Activated T-helper 1 cell treated with anti-CD3 and anti-CD28 coated beads, Interleukin-12 subunit alpha, Interleukin-12 subunit beta, Interleukin-2, Interleukin-4 antibody, amounts not matched to agents 30 ng/mL and 10 ng/mL and 1 ng/mL, durations not matched to agents 14 hours and 24 hours and 36 hours (primary cell): ENCODE results near the gene PPP2R5A. TPM values are rescaled to one million over a fixed set of nuclear protein-coding genes. Genes with fewer than 3 reads are reported as not detected.
"Not testable (repeated sequence)": the region's sequence is repeated elsewhere in the genome, so short reads cannot be mapped to it uniquely, and the experiment has no call there.

ENCODE experiments used
- DNase-seq: peaks from one replicate; pipeline ENCODE4 v3.0.0; 2021; ENCODE audit warnings: low spot score
- H3K27ac Mint-ChIP-seq: one replicate; pipeline ENCODE4 v1.8.0; 2021; ENCODE audit warnings: mild to moderate bottlenecking, mixed read lengths
- H3K27me3 Mint-ChIP-seq: one replicate; pipeline ENCODE4 v1.8.0; 2022; ENCODE audit warnings: mild to moderate bottlenecking, moderate library complexity, mixed read lengths; ENCODE audit not compliant: insufficient read depth
- H3K36me3 Mint-ChIP-seq: one replicate; pipeline ENCODE4 v1.8.0; 2021; ENCODE audit warnings: low read depth, mixed read lengths
- H3K4me1 Mint-ChIP-seq: one replicate; pipeline ENCODE4 v1.8.0; 2021; ENCODE audit warnings: low read depth, mixed read lengths
- H3K4me3 Mint-ChIP-seq: one replicate; pipeline ENCODE4 v1.8.0; 2021; ENCODE audit warnings: mild to moderate bottlenecking, moderate library complexity, mixed read lengths
- H3K9me3 Mint-ChIP-seq: one replicate; pipeline ENCODE4 v1.8.0; 2021; ENCODE audit warnings: mixed read lengths
- intact Hi-C: fragments of 100-400 bp; cut with micrococcal nuclease; formaldehyde crosslinking; loops from one replicate; pipeline ENCODE4 v1.15.1; 2024
- total RNA-seq: library from RNA; stranded (reverse); gene quantifications from 2 replicates; pipeline ENCODE4 v1.2.3, GENCODE V29; 2022

Gene PPP2R5A
- total RNA-seq, 1 donor from 2014 or later: 46.4 TPM

DNA sequence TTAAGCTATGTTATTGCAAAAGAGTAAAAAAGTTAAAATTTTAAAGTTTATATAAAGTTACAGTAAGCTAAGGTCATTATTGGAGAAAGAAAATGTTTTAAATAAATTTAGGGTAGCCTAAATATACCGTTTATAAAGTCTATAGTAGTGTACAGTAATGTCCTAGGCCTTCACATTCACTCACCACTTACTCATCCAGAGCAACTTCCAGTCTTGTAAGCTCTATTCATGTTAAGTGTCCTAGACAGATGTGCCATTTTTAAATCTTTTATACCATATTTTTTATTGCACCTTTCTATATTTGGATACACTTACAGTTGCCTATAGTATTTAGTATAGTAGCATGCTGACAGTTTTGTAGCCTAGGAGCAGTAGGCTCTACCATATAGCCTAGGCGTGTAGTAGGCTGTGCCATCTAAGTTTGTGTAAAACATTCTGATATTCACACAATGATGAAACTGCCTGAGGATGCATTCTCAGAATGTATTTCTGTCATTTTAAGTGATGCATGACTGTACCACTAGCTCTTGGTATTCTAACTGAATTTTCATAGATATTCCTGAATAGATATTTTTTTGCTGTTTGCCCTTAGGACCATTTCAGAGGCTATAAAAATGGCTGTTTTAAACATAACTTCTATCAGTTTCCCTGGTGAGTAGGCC, 26.8 kb downstream of the PPP2R5A start:
- Mint-ChIP-seq H3K36me3 (peaks cover 27% of the 10 kb centered on the region), H3K4me1 (peaks cover 45% of the 10 kb centered on the region), H3K4me3 (no peak overlapping the region), H3K27ac (no peak overlapping the region), H3K27me3 (no peaks in the 10 kb centered on the region), H3K9me3 (no peaks in the 10 kb centered on the region)
- no peak for DNase-seq
- intact Hi-C loops: no loop called here

DNA sequence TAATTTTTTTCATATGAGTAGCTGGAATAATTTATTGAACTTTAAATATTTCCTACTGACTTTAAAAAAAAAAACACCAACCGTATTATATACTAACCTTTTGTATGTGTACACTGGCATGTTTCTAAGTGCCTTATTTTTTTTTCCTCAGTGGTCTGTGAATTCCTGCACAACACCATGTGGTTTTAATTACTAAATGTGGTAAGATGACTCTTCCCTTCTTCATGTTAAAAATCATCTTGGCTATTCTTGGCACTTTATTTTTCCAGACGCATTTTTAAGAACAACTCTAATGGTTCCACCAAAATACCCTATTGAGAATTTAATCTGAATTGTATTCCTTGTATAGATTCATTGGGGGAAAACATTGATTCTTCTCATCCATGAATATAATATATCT, 28.4 kb downstream of the PPP2R5A start:
- no peaks in the 10 kb centered on the region for H3K9me3 Mint-ChIP-seq
- no peak for DNase-seq
- intact Hi-C loops: loop anchor here (1.0 kb wide), 1 partner anchor 10 kb away; no protein-coding TSS in a partner anchor
- peaks cover 20% of the 10 kb centered on the region for H3K36me3 Mint-ChIP-seq
- no peak overlapping the region for H3K4me3 Mint-ChIP-seq
- H3K27me3 Mint-ChIP-seq: no peaks in the 10 kb centered on the region
- H3K27ac Mint-ChIP-seq: no peak overlapping the region
- peaks cover 40% of the 10 kb centered on the region for H3K4me1 Mint-ChIP-seq

DNA sequence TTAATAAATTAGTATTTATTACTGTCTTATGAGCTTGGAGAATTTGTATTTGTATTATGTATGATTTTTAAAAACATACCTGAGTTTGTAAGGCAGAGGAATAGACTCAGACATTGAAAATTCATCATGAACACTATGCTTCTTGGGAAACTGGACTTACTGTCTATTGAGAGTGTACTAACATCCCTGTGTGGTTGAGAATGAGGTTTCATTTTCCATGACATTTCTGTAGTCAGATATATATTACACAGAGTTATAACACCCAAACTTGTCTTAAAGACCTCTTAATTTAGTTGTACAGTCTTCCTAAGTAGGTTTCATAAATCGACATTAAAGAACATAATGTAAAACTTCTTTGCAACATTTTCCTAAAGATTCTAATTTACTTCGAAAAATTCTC, 30.0 kb downstream of the PPP2R5A start:
- no peak for DNase-seq
- intact Hi-C loops: loop anchor here (1.0 kb wide), 1 partner anchor 30 kb away; the partner anchor contains the start of gene PPP2R5A
- Mint-ChIP-seq H3K4me3 (no peak overlapping the region), H3K27me3 (no peaks in the 10 kb centered on the region), H3K36me3 (peaks cover 12% of the 10 kb centered on the region), H3K27ac (no peak overlapping the region), H3K4me1 (peaks cover 26% of the 10 kb centered on the region), H3K9me3 (no peaks in the 10 kb centered on the region)

DNA sequence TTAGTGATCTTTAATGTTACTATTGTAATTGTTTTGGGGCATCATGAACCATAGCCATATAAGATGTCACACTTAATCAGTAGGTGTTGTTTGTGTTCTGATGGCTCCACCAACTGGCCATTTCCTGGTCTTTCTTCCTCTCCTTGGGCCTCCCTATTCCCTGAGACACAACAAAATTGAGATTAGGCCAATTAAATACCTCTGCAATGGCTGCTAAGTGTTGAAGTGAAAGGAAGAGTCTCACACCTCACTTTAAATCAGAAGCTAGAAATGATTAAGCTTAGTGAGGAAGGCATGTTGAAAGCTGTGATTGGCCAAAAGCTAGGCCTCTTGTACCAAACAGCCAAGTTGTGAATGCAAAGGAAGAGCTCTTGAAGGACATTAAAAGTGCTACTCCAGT, 30.7 kb downstream of the PPP2R5A start:
- H3K9me3 Mint-ChIP-seq: no peaks in the 10 kb centered on the region
- H3K27me3 Mint-ChIP-seq: no peaks in the 10 kb centered on the region
- intact Hi-C loops: loop anchor here (1.0 to 2.0 kb wide), 4 partner anchors 9 to 253 kb away; partner anchors contain the start of gene PPP2R5A
- H3K4me1 Mint-ChIP-seq: peaks cover 24% of the 10 kb centered on the region
- H3K27ac Mint-ChIP-seq: no peak overlapping the region
- DNase-seq: no peak
- peaks cover 11% of the 10 kb centered on the region for H3K36me3 Mint-ChIP-seq
- no peak overlapping the region for H3K4me3 Mint-ChIP-seq

DNA sequence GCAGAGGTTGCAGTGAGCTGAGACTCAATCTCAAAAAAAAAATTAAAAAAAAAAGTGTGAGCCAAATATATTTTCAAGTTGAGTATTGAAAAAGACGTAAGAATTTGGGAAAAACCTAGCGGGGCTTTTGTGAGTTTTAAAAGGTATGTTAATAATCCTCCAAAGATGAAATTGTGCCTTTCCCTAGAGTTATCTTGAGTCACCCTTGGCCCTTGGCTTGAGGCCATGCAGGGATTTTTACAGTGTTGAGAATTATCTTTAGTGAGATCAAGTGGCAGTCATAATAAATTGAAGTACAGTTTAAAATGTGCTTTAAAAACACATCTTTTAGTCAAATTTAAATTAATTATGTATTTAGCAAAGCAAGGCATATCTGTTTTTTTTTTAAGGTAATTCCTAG, 32.7 kb downstream of the PPP2R5A start:
- intact Hi-C loops: loop anchor here (2.0 kb wide), 1 partner anchor 255 kb away; no protein-coding TSS in a partner anchor
- Mint-ChIP-seq H3K9me3 (no peaks in the 10 kb centered on the region), H3K27ac (no peak overlapping the region), H3K4me3 (no peak overlapping the region), H3K4me1 (peaks cover 23% of the 10 kb centered on the region), H3K36me3 (peaks cover 9% of the 10 kb centered on the region), H3K27me3 (no peaks in the 10 kb centered on the region)
- DNase-seq: no peak

DNA sequence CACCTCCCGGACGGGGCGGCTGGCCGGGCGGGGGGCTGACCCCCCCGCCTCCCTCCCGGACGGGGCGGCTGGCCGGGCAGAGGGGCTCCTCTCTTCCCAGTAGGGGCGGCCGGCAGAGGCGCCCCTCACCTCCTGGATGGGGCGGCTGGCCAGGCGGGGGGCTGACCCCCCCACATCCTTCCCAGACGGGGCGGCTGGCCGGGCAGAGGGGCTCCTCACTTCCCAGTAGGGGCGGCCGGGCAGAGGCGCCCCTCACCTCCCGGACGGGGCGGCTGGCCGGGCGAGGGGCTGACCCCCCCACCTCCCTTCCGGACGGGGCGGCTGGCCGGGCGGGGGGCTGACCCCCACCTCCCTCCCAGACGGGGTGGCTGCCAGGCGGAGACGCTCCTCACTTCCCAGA, 35.8 kb downstream of the PPP2R5A start:
- H3K9me3 Mint-ChIP-seq, H3K27ac Mint-ChIP-seq, H3K4me3 Mint-ChIP-seq, intact Hi-C loops, DNase-seq, H3K27me3 Mint-ChIP-seq, H3K4me1 Mint-ChIP-seq: not testable (repeated sequence)
- H3K36me3 Mint-ChIP-seq: peaks cover 10% of the 10 kb centered on the region

GRCh38 chr1:212323066-212323465, 37.9 kb downstream of the PPP2R5A start:
- H3K36me3 Mint-ChIP-seq: peaks cover 6% of the 10 kb centered on the region
- H3K4me1 Mint-ChIP-seq: peaks cover 6% of the 10 kb centered on the region
- no peaks in the 10 kb centered on the region for H3K9me3 Mint-ChIP-seq
- DNase-seq: no peak
- no peak overlapping the region for H3K4me3 Mint-ChIP-seq
- intact Hi-C loops: no loop called here
- H3K27ac Mint-ChIP-seq: no peak overlapping the region
- no peaks in the 10 kb centered on the region for H3K27me3 Mint-ChIP-seq

DNA sequence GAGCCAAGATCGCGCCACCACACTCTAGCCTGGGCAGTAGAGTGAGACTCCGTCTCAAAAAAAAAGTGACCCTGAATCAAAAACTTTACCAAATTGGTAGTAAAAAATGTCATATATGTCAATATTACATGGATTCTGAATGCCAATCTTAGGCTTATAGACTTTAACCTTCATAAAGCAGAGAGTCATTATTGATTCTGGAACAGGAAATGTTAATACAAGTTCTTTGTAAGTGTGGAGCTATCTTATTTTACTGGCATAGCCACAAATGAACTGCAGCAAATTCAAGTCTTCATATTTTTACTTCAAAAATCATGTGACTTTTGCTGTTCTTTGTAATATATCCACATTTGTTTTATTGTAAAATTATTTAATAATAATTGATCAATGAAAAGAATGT, 41.3 kb downstream of the PPP2R5A start:
- intact Hi-C loops: no loop called here
- no peak overlapping the region for H3K27ac Mint-ChIP-seq

GRCh38 chr1:212328248-212328647, 43.0 kb downstream of the PPP2R5A start:
- Mint-ChIP-seq H3K9me3 (no peaks in the 10 kb centered on the region), H3K27me3 (no peaks in the 10 kb centered on the region), H3K27ac (no peak overlapping the region), H3K36me3 (peaks cover 13% of the 10 kb centered on the region), H3K4me3 (no peak overlapping the region), H3K4me1 (peaks cover 1% of the 10 kb centered on the region)
- no peak for DNase-seq
- intact Hi-C loops: no loop called here

More for the DNA sequence above, 41.3 kb downstream of the PPP2R5A start:
- H3K36me3 Mint-ChIP-seq: peaks cover 11% of the 10 kb centered on the region
- peaks cover 6% of the 10 kb centered on the region for H3K4me1 Mint-ChIP-seq
- DNase-seq: no peak
- no peaks in the 10 kb centered on the region for H3K27me3 Mint-ChIP-seq
- no peaks in the 10 kb centered on the region for H3K9me3 Mint-ChIP-seq
- no peak overlapping the region for H3K4me3 Mint-ChIP-seq

- H3K27me3 Mint-ChIP-seq: no peaks in the 10 kb centered on the region
- intact Hi-C loops: no loop called here
Measured at GRCh38 chr1:212329105-212329504, 43.9 kb downstream of the PPP2R5A start.

DNA sequence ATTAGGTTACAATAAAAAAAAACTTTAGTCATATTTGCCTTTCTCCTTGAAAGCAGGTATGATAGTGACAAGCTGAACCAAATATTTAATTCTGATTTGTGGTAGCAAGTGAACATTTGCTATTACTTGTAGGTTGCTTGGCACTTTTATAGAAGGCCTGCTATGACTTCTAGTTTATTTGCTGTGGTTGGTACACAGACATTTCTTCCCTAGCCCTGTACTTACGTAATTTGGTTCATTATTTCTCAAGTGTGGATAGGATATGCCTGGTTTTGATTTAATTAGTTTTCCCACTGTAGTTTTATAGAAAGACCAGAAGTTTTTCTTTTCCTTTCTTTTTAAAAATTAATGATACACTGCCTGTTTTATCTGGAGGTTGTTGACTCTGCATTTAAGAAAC, 55.9 kb downstream of the PPP2R5A start:
- H3K4me3 Mint-ChIP-seq: no peak overlapping the region
- no peaks in the 10 kb centered on the region for H3K9me3 Mint-ChIP-seq
- intact Hi-C loops: no loop called here
- no peak overlapping the region for H3K27ac Mint-ChIP-seq
- H3K27me3 Mint-ChIP-seq: no peaks in the 10 kb centered on the region
- H3K4me1 Mint-ChIP-seq: no peaks in the 10 kb centered on the region
- peaks cover 19% of the 10 kb centered on the region for H3K36me3 Mint-ChIP-seq
- DNase-seq: no peak

More at GRCh38 chr1:212329105-212329504, 43.9 kb downstream of the PPP2R5A start:
- H3K4me1 Mint-ChIP-seq: no peaks in the 10 kb centered on the region
- no peak overlapping the region for H3K4me3 Mint-ChIP-seq
- H3K27ac Mint-ChIP-seq: no peak overlapping the region
- DNase-seq: no peak
- no peaks in the 10 kb centered on the region for H3K9me3 Mint-ChIP-seq
- peaks cover 16% of the 10 kb centered on the region for H3K36me3 Mint-ChIP-seq

DNA sequence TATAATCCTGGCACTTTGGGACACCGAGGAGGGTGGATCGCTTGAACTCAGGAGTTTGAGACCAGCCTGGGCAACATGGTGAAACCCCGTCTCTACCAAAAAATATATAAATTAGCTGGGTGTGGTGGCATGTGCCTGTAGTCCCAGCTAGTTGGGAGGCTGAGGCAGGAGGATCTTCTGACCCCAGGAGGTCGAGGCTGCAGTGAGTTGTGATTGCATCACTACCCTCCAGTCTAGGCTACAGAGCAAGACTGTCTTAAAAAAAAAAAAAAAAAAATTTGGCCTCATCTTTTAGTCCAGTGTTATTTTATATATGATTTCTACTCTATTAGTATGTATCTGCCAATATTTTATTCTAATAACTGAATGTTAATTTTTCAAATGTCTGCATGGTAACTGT, 59.7 kb downstream of the PPP2R5A start:
- no peak for DNase-seq
- Mint-ChIP-seq H3K36me3 (peaks cover 29% of the 10 kb centered on the region), H3K27ac (no peak overlapping the region), H3K4me1 (no peaks in the 10 kb centered on the region), H3K4me3 (no peak overlapping the region), H3K9me3 (no peaks in the 10 kb centered on the region), H3K27me3 (no peaks in the 10 kb centered on the region)
- intact Hi-C loops: no loop called here

DNA sequence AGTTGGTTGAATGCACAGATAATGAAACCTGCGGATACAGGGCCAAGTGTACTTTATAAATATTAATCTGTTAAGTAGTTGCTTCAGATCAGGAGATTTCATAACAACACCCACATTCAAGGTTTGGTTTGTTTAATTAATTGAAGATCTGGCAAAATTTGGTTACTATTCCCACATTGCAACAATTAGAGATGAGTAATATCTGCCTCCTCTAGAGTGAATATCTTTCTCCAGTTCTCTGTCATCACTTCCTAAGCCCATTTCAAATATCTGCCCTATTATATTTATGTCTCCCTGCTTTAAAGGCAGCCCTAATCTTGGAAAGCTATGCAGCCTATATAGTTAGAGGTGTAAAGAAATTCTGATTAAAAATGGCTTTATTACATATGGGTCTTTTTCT, 61.4 kb downstream of the PPP2R5A start:
- H3K4me3 Mint-ChIP-seq: no peak overlapping the region
- no peaks in the 10 kb centered on the region for H3K4me1 Mint-ChIP-seq
- peaks cover 31% of the 10 kb centered on the region for H3K36me3 Mint-ChIP-seq
- DNase-seq: no peak
- no peak overlapping the region for H3K27ac Mint-ChIP-seq
- intact Hi-C loops: no loop called here
- no peaks in the 10 kb centered on the region for H3K27me3 Mint-ChIP-seq
- no peaks in the 10 kb centered on the region for H3K9me3 Mint-ChIP-seq
